Measurements from ENCODE around the gene PPP1R10.

GRCh38 chr6:30554962-30555815, 61.9 kb downstream of the PPP1R10 start:
- TF ChIP-seq CTCF (conservative IDR thresholded peaks at IDR 0.05) (no peak), EZH2 (IDR thresholded peaks at IDR 0.05; ENCODE audit: low read depth) (no peak)

Data from PC-9 (cell line).